H1 (cell line): ENCODE measurements around the gene CCDC33. TPM values are rescaled to one million over a fixed set of nuclear protein-coding genes. Genes with fewer than 3 reads are reported as not detected.
A peak's percentile ranks its signal among the peaks of the same experiment; 100 is the strongest.

Source experiments
- CTCF ChIA-PET: fragments of 300-600 bp; sonication (Branson Sonifier 250); formaldehyde crosslinking; loops from one replicate; lab custom pipeline; 2021; ENCODE audit not compliant: partially characterized antibody; lab: Charles Lee
- POLR2A ChIA-PET: fragments of 300-600 bp; sonication (Branson Sonifier 250); formaldehyde crosslinking; loops from one replicate; lab custom pipeline; 2021; ENCODE audit warnings: inconsistent platforms; ENCODE audit not compliant: partially characterized antibody; lab: Charles Lee
- DNase-seq, 2 experiments: peaks; one replicate each; pipeline versions ENCODE4 v3.0.0 to v3.0.0-alpha.2; 2010 to 2022; ENCODE audit warnings: low spot score in 2 of 2, low read depth in 1 of 2, mixed read lengths in 1 of 2
- FAIRE-seq: peaks from 2 replicates; lab custom pipeline; 2011; peaks lifted over from hg19 to GRCh38; lab: Jason Lieb, UNC
- H2AFZ ChIP-seq: 2 replicates; pipeline ENCODE4 v1.8.1; 2012; ENCODE audit warnings: low read length, inconsistent platforms
- H2AK5ac ChIP-seq: 2 replicates; pipeline ENCODE4 v1.6.1; 2013; ENCODE audit warnings: low read depth, low read length
- H2BK120ac ChIP-seq: replicated peaks from 2 replicates; pipeline ENCODE3; 2013; ENCODE audit warnings: low read depth, low read length, inconsistent platforms
- H2BK12ac ChIP-seq: 2 replicates; pipeline ENCODE4 v1.6.1; 2013; ENCODE audit warnings: low read depth, low read length
- H2BK15ac ChIP-seq: 2 replicates; pipeline ENCODE4 v1.6.1; 2013; ENCODE audit warnings: low read length
- H2BK20ac ChIP-seq: 2 replicates; pipeline ENCODE4 v1.6.1; 2013; ENCODE audit warnings: low read length
- H2BK5ac ChIP-seq: 2 replicates; pipeline ENCODE4 v1.6.1; 2013; ENCODE audit warnings: low read depth, low read length
- H3K14ac ChIP-seq: 2 replicates; pipeline ENCODE4 v1.6.1; 2013; ENCODE audit warnings: inconsistent platforms; ENCODE audit not compliant: insufficient read length
- H3K18ac ChIP-seq: 2 replicates; pipeline ENCODE4 v1.6.1; 2013; ENCODE audit warnings: low read length; ENCODE audit errors: extremely low read depth
- H3K23ac ChIP-seq: 2 replicates; pipeline ENCODE4 v1.6.1; 2013; ENCODE audit warnings: inconsistent platforms; ENCODE audit not compliant: insufficient read length
- H3K23me2 ChIP-seq: 2 replicates; pipeline ENCODE4 v1.6.1; 2013; ENCODE audit warnings: low read depth, low read length
- H3K27ac ChIP-seq: 2 replicates; pipeline ENCODE4 v1.6.1; 2011; ENCODE audit warnings: low read depth, low read length, inconsistent platforms
- H3K27me3 ChIP-seq, 4 experiments: replicated peaks in 1 of 4; 1 replicate in 1 of 4; 2 replicates in 3 of 4; pipeline versions ENCODE4 v1.6.1 to v1.8.1; 2011 to 2013; ENCODE audit warnings: low read length in 3 of 4, mild to moderate bottlenecking in 3 of 4, inconsistent platforms in 2 of 4, mixed read lengths in 2 of 4, moderate library complexity in 1 of 4; ENCODE audit not compliant: control insufficient read depth in 3 of 4, insufficient read depth in 3 of 4; ENCODE audit errors: extremely low read depth in 1 of 4
- H3K36me3 ChIP-seq, 4 experiments: 2 replicates each; pipeline versions ENCODE4 v1.6.1 to v1.8.1; 2011 to 2013; ENCODE audit warnings: mild to moderate bottlenecking in 4 of 4, low read length in 3 of 4, moderate library complexity in 2 of 4, control low read depth in 1 of 4, inconsistent platforms in 1 of 4; ENCODE audit not compliant: insufficient read depth in 4 of 4, control insufficient read depth in 2 of 4
- H3K4ac ChIP-seq: replicated peaks from 2 replicates; pipeline ENCODE3; 2013; ENCODE audit warnings: low read length, low read depth, mixed read lengths, inconsistent platforms; ENCODE audit not compliant: insufficient read length
- H3K4me1 ChIP-seq, 4 experiments: replicated peaks in 1 of 4; 1 replicate in 1 of 4; 2 replicates in 3 of 4; pipeline versions ENCODE4 v1.6.1 to v1.8.1; 2011 to 2013; ENCODE audit warnings: low read length in 3 of 4, inconsistent platforms in 2 of 4, mixed read lengths in 1 of 4; ENCODE audit not compliant: insufficient read depth in 4 of 4, control insufficient read depth in 3 of 4
- H3K4me2 ChIP-seq, 2 experiments: 2 replicates each; pipeline versions ENCODE4 v1.6.1 to v1.8.1; 2011 to 2013; ENCODE audit warnings: low read depth in 2 of 2, low read length in 2 of 2, control low read depth in 1 of 2, inconsistent platforms in 1 of 2, mild to moderate bottlenecking in 1 of 2; ENCODE audit not compliant: insufficient read depth in 1 of 2
- H3K4me3 ChIP-seq, 4 experiments: fragments of 200-600, 300-600 bp in 1 of 4; sonication (generic), shearing (Covaris generic), sonication (Bioruptor Twin) in 1 of 4; 2 replicates each; pipeline versions ENCODE4 v1.5.1 to v1.8.1; 2011 to 2016; ENCODE audit warnings: low read length in 4 of 4, low read depth in 3 of 4, control low read depth in 2 of 4, inconsistent platforms in 2 of 4, mild to moderate bottlenecking in 2 of 4, mixed read lengths in 1 of 4, moderate library complexity in 1 of 4; ENCODE audit not compliant: insufficient read depth in 2 of 4; ENCODE audit errors: extremely low read depth in 1 of 4
- H3K56ac ChIP-seq: replicated peaks from 2 replicates; pipeline ENCODE3; 2013; ENCODE audit warnings: low read depth, mild to moderate bottlenecking, mixed read lengths, low read length, inconsistent platforms; ENCODE audit not compliant: insufficient read length
- H3K79me1 ChIP-seq: 2 replicates; pipeline ENCODE4 v1.6.1; 2013; ENCODE audit warnings: low read depth, low read length, control low read depth
- H3K79me2 ChIP-seq, 2 experiments: 2 replicates each; pipeline versions ENCODE4 v1.6.1 to v1.8.1; 2012 to 2013; ENCODE audit warnings: low read length in 2 of 2, mild to moderate bottlenecking in 2 of 2, inconsistent platforms in 1 of 2; ENCODE audit not compliant: insufficient read depth in 2 of 2, control insufficient read depth in 1 of 2
- H3K9ac ChIP-seq, 4 experiments: replicated peaks in 1 of 4; 1 replicate in 1 of 4; 2 replicates in 3 of 4; pipeline versions ENCODE4 v1.6.1 to v1.8.1; 2011 to 2013; ENCODE audit warnings: low read depth in 3 of 4, low read length in 3 of 4, control low read depth in 2 of 4, mild to moderate bottlenecking in 2 of 4, moderate library complexity in 2 of 4, inconsistent platforms in 1 of 4; ENCODE audit errors: extremely low read depth in 1 of 4
- H3K9me3 ChIP-seq, 2 experiments: 2 replicates each; pipeline versions ENCODE4 v1.6.1 to v1.8.1; 2012 to 2013; ENCODE audit warnings: mild to moderate bottlenecking in 2 of 2, moderate library complexity in 2 of 2, control low read depth in 1 of 2, inconsistent platforms in 1 of 2, low read depth in 1 of 2, low read length in 1 of 2, mixed read lengths in 1 of 2; ENCODE audit not compliant: insufficient read depth in 2 of 2
- H4K20me1 ChIP-seq, 2 experiments: replicated peaks in 1 of 2; 2 replicates each; pipeline versions ENCODE3 to v1.8.1; 2011 to 2013; ENCODE audit warnings: inconsistent platforms in 2 of 2, low read length in 2 of 2, mild to moderate bottlenecking in 1 of 2; ENCODE audit not compliant: insufficient read depth in 2 of 2, control insufficient read depth in 1 of 2
- H4K5ac ChIP-seq: 2 replicates; pipeline ENCODE4 v1.6.1; 2013; ENCODE audit warnings: low read length, low read depth, mixed read lengths, inconsistent platforms; ENCODE audit not compliant: insufficient read length
- H4K8ac ChIP-seq: 2 replicates; pipeline ENCODE4 v1.8.0; 2013; ENCODE audit warnings: mild to moderate bottlenecking, moderate library complexity, low read length, inconsistent platforms; ENCODE audit not compliant: insufficient read depth; ENCODE audit errors: extremely low read depth
- H4K91ac ChIP-seq: replicated peaks from 2 replicates; pipeline ENCODE3; 2013; ENCODE audit warnings: low read length, mixed read lengths, inconsistent platforms; ENCODE audit not compliant: insufficient read length
- ASH2L ChIP-seq: fragments of 200-600, 300-600 bp; sonication (generic); IDR thresholded peaks from one replicate; pipeline ENCODE4 v1.7.1; 2017; ENCODE audit warnings: low read length
- CEBPB ChIP-seq: IDR thresholded peaks from 2 replicates; pipeline ENCODE4 v1.6.1; 2012; ENCODE audit warnings: low read depth, low read length
- CTBP2 ChIP-seq: IDR thresholded peaks from 2 replicates; pipeline ENCODE4 v1.7.0; 2011; ENCODE audit warnings: borderline replicate concordance, mild to moderate bottlenecking, moderate library complexity, mixed read lengths, low read length; ENCODE audit not compliant: insufficient read depth, insufficient read length
- GTF2F1 ChIP-seq: IDR thresholded peaks from 2 replicates; pipeline ENCODE4 v1.6.1; 2012; ENCODE audit warnings: low read depth, low read length, improper control_type of control experiment, borderline replicate concordance
- HDAC6 ChIP-seq: IDR thresholded peaks from one replicate; pipeline ENCODE4 v1.7.1; 2012; ENCODE audit warnings: low read depth, mild to moderate bottlenecking, inconsistent platforms, low read length, moderate library complexity
- KDM1A ChIP-seq: fragments of 200-600, 300-600 bp; sonication (generic); IDR thresholded peaks from 2 replicates; pipeline ENCODE4 v1.7.1; 2016; ENCODE audit warnings: mild to moderate bottlenecking, low read length, borderline replicate concordance
- MAFK ChIP-seq: IDR thresholded peaks from 2 replicates; pipeline ENCODE4 v1.6.1; 2012; ENCODE audit warnings: low read depth, mild to moderate bottlenecking, improper control_type of control experiment, low read length
- PHF8 ChIP-seq: fragments of 200-600 bp; sonication (generic); conservative IDR thresholded peaks from 2 replicates; pipeline ENCODE4 v1.7.1; 2012; ENCODE audit warnings: low read depth, mild to moderate bottlenecking, inconsistent platforms, low read length, moderate library complexity
- POLR2A ChIP-seq, 2 experiments: IDR thresholded peaks; 1 replicate in 1 of 2; 2 replicates in 1 of 2; pipeline ENCODE4 v1.6.1; 2011; ENCODE audit warnings: low read depth in 2 of 2, low read length in 2 of 2, mild to moderate bottlenecking in 2 of 2; ENCODE audit errors: control extremely low read depth in 1 of 2
- SAP30 ChIP-seq: fragments of 300-600 bp; sonication (generic); IDR thresholded peaks from 2 replicates; pipeline ENCODE4 v1.7.1; 2012; ENCODE audit warnings: low read length, moderate library complexity, mild to moderate bottlenecking, inconsistent platforms; ENCODE audit not compliant: insufficient read depth, insufficient replicate concordance
- SP4 ChIP-seq: IDR thresholded peaks from 2 replicates; pipeline ENCODE4 v1.6.1; 2012; ENCODE audit warnings: low read length, inconsistent platforms
- SUZ12 ChIP-seq: fragments of 200-600 bp; sonication (generic); IDR thresholded peaks from 2 replicates; pipeline ENCODE4 v1.6.1; 2012; ENCODE audit warnings: mild to moderate bottlenecking, inconsistent platforms, low read length, moderate library complexity, mixed read lengths
- WGBS, 2 experiments: shearing (Covaris generic) in 1 of 2; methylation state at CpG; one replicate each; pipeline versions ENCODE4 v1.1.6 to v1.1.7; 2013 to 2015; ENCODE audit warnings: low lambda C conversion rate in 2 of 2, mixed read lengths in 2 of 2, inconsistent platforms in 1 of 2, low coverage in 1 of 2, missing lambda C conversion rate in 1 of 2; ENCODE audit not compliant: insufficient replicate concordance in 2 of 2, insufficient coverage in 1 of 2, insufficient read length in 1 of 2; ENCODE audit errors: extremely low coverage in 1 of 2, missing lambda C conversion rate in 1 of 2; 5-methylcytosine and 5-hydroxymethylcytosine counted together
- polyA plus RNA-seq, 7 experiments: library from polyadenylated mRNA; depleted of rRNA in 3 of 7; stranded (reverse) in 5 of 7; unstranded in 2 of 7; fragments of >200 nt in 5 of 7; fragments of 200-250 nt in 2 of 7; gene quantifications; 1 replicate in 5 of 7; 2 replicates in 1 of 7; 4 replicates in 1 of 7; pipeline versions ENCODE4 v1.2.1 to v1.2.3, GENCODE V29; 2011 to 2013; ENCODE audit warnings: missing spikeins in 2 of 7, mixed read lengths in 2 of 7
- total RNA-seq: library from RNA; stranded (reverse); fragmentation: NEBNext Ultra II Directional; extraction: Animal tissue kit (Norgen Biotek cat#: 25700); gene quantifications from 2 replicates; pipeline ENCODE4 v1.2.1, GENCODE V29; 2021

The CCDC33 gene
- total and polyA plus RNA-seq, 2 of the 8 experiments (the other 6 are each of a cell fraction or from before 2014, with no cell fraction given), result 2.0 to 2.7 TPM

GRCh38 chr15:74215958-74216357 lies 20.2 kb upstream of the CCDC33 start:
- Histone ChIP-seq H3K27me3 (peaks cover 5 to 39% (median 33%) of the 10 kb centered on the region in 4 experiments), H2BK12ac (no peak overlapping the region), H3K4me3 (peak overlapping the region in 2 of 4 experiments; percentile 1 to 8; a peak in 1 of 8 replicates), H3K18ac (no peak overlapping the region), H2BK5ac (no peak overlapping the region), H3K79me1 (no peaks in the 10 kb centered on the region), H3K14ac (no peak overlapping the region), H3K79me2 (no peaks in the 10 kb centered on the region), H4K20me1 (peaks cover 1 to 2% of the 10 kb centered on the region in 2 experiments), H3K56ac (no peak overlapping the region), H3K4me2 (peak overlapping the region; percentile 9 to 10; a peak in 3 of 4 replicates), H2AFZ (no peak overlapping the region), H2AK5ac (no peak overlapping the region), H4K91ac (peak overlapping the region; percentile 54), H2BK120ac (no peak overlapping the region), H4K8ac (no peak overlapping the region), H3K9me3 (no peaks in the 10 kb centered on the region), H3K4me1 (peaks cover 27 to 37% (median 31%) of the 10 kb centered on the region in 4 experiments), H2BK20ac (no peak overlapping the region), H3K4ac (no peak overlapping the region), H3K27ac (no peak overlapping the region), H4K5ac (no peak overlapping the region), H2BK15ac (no peak overlapping the region; the same call in 1 of the 2 replicates), H3K36me3 (no peaks in the 10 kb centered on the region), H3K23ac (no peak overlapping the region), H3K9ac (no peak overlapping the region), H3K23me2 (peaks cover 2% of the 10 kb centered on the region)
- no peak for FAIRE-seq
- CTCF ChIA-PET, result interaction anchor here (0.9 to 2.2 kb wide), 7 partner anchors 9 to 93 kb away, joined by 3 to 8 read pairs (median 3); no protein-coding TSS in a partner anchor
- POLR2A ChIA-PET, result interaction anchor here (1.0 to 7.0 kb wide), 3 partner anchors 9 to 28 kb away, joined by 3 to 58 read pairs (median 6); partner anchors contain the start of gene STRA6
- no peak for DNase-seq
- WGBS, 2 experiments, result 62% methylated on average over 5 of the region's 8 CpGs; no CpG with 5 or more reads in 1 of the 2 experiments
- no peak for TF ChIP-seq MAFK
- no peak for TF ChIP-seq SP4
- TF ChIP-seq KDM1A, result no peak
- no peak for TF ChIP-seq ASH2L
- TF ChIP-seq PHF8, result no peak
- TF ChIP-seq CEBPB, result no peak
- TF ChIP-seq SUZ12, result no peak
- TF ChIP-seq SAP30, result no peak
- no peak for TF ChIP-seq CTBP2
- TF ChIP-seq GTF2F1, result no peak
- TF ChIP-seq HDAC6, result no peak
- TF ChIP-seq POLR2A (IDR thresholded peaks at IDR 0.05; ENCODE audit: control extremely low read depth in 1 of 2, low read depth in 2 of 2, low read length in 2 of 2), result no peak
